ENCODE data around the gene NLK. TPM values are rescaled to one million over a fixed set of nuclear protein-coding genes. Genes with fewer than 3 reads are reported as not detected.

Gene NLK
- total and polyA plus RNA-seq, 10 of the 15 experiments (the other 5 are each of a cell fraction or from before 2014, with no cell fraction given) = 5.0 to 22.9 (median 15.0) TPM

GRCh38 chr17:28181568-28181967 is 139.1 kb downstream of the NLK start:
- ChIA-PET POLR2A (interaction anchor here (0.6 to 0.7 kb wide), 2 partner anchors 37 to 396 kb away, joined by 4 to 5 read pairs; no protein-coding TSS in a partner anchor), CTCF (interaction anchor here (0.6 kb wide), 1 partner anchor 35 kb away, joined by 3 read pairs; no protein-coding TSS in a partner anchor), SMC1A (ENCODE audit: uncharacterized antibody, unreplicated experiment) (interaction anchor here (0.7 kb wide), 1 partner anchor 206 kb away, joined by 3 read pairs; no protein-coding TSS in a partner anchor), RAD21 (ENCODE audit: unreplicated experiment) (no interaction called here)
- Histone ChIP-seq H4K20me1 (ENCODE audit: control insufficient read depth, insufficient read depth) (no peaks in the 10 kb centered on the region), H3K79me2 (ENCODE audit: control insufficient read depth, insufficient read depth, low read length) (no peaks in the 10 kb centered on the region), H3K27me3 (replicated peaks in 1 of 2; ENCODE audit: control insufficient read depth in 2 of 2, insufficient read depth in 2 of 2, low read length in 1 of 2) (no peaks in the 10 kb centered on the region), H2AFZ (ENCODE audit: control insufficient read depth, low read depth, low read length) (no peak overlapping the region), H3K27ac (ENCODE audit: control insufficient read depth, insufficient read depth) (no peak overlapping the region), H3K9ac (ENCODE audit: control insufficient read depth, insufficient read depth, low read length) (no peak overlapping the region), H3K36me3 (ENCODE audit: control insufficient read depth in 2 of 2, insufficient read depth in 2 of 2, low read length in 1 of 2) (peaks cover 0 to 8% of the 10 kb centered on the region in 2 experiments; a peak in 1 of 4 replicates), H3K4me2 (ENCODE audit: control insufficient read depth, insufficient read depth) (no peak overlapping the region), H3K4me3 (no peak overlapping the region), H3K9me3 (replicated peaks; ENCODE audit: control insufficient read depth, insufficient read depth, low read length) (peaks cover 4% of the 10 kb centered on the region; the same call in 2 of the 3 replicates), H3K4me1 (ENCODE audit: control insufficient read depth, insufficient read depth, low read length) (no peaks in the 10 kb centered on the region)
- 97% methylated on average over 9 of the region's 9 CpGs for WGBS (ENCODE audit: insufficient coverage, insufficient replicate concordance, low lambda C conversion rate, missing lambda C conversion rate)
- intact Hi-C loops (cut with micrococcal nuclease; ENCODE audit: unreplicated experiment) = no loop called here
- in situ Hi-C loops (cut with MboI) = no loop called here
- no peak for DNase-seq (ENCODE audit: low read depth, low spot score)
- TF ChIP-seq PBX3 (IDR thresholded peaks at IDR 0.05; ENCODE audit: insufficient replicate concordance, low read depth, low read length) = no peak
- TF ChIP-seq HDGF (IDR thresholded peaks at IDR 0.05) = no peak
- no peak for ATAC-seq
- no peak for FAIRE-seq
- no TSS peak for BruUV-seq (replicated peaks)

GRCh38 chr17:28182559-28182958 is 140.1 kb downstream of the NLK start:
- POLR2A ChIA-PET = interaction anchor here (0.5 kb wide), 1 partner anchor 142 kb away, joined by 3 read pairs; no protein-coding TSS in a partner anchor
- no peak overlapping the region for H3K4me3 ChIP-seq
- ATAC-seq (no peak), FAIRE-seq (no peak), DNase-seq (ENCODE audit: low read depth, low spot score) (no peak)
- RAD21 ChIA-PET (ENCODE audit: unreplicated experiment) = no interaction called here
- no TSS peak for BruUV-seq (replicated peaks)
- peaks cover 4% of the 10 kb centered on the region; the same call in 2 of the 3 replicates for H3K9me3 ChIP-seq (replicated peaks; ENCODE audit: control insufficient read depth, insufficient read depth, low read length)
- no peaks in the 10 kb centered on the region for H3K4me1 ChIP-seq (ENCODE audit: control insufficient read depth, insufficient read depth, low read length)
- intact Hi-C loops (cut with micrococcal nuclease; ENCODE audit: unreplicated experiment) (no loop called here), in situ Hi-C loops (cut with MboI) (no loop called here)
- no peak overlapping the region for H3K9ac ChIP-seq (ENCODE audit: control insufficient read depth, insufficient read depth, low read length)
- H4K20me1 ChIP-seq (ENCODE audit: control insufficient read depth, insufficient read depth) = no peaks in the 10 kb centered on the region
- H3K4me2 ChIP-seq (ENCODE audit: control insufficient read depth, insufficient read depth) = no peak overlapping the region
- SMC1A ChIA-PET (ENCODE audit: uncharacterized antibody, unreplicated experiment) = interaction anchor here (0.7 kb wide), 2 partner anchors 14 to 207 kb away, joined by 3 read pairs; no protein-coding TSS in a partner anchor
- no peaks in the 10 kb centered on the region for H3K79me2 ChIP-seq (ENCODE audit: control insufficient read depth, insufficient read depth, low read length)
- H2AFZ ChIP-seq (ENCODE audit: control insufficient read depth, low read depth, low read length) = no peak overlapping the region
- CTCF ChIA-PET = interaction anchor here (0.6 kb wide), 1 partner anchor 1660 kb away, joined by 3 read pairs; no protein-coding TSS in a partner anchor
- H3K27ac ChIP-seq (ENCODE audit: control insufficient read depth, insufficient read depth) = no peak overlapping the region
- H3K36me3 ChIP-seq (ENCODE audit: control insufficient read depth in 2 of 2, insufficient read depth in 2 of 2, low read length in 1 of 2) = peaks cover 0 to 8% of the 10 kb centered on the region in 2 experiments; a peak in 1 of 4 replicates
- 93% methylated on average over 1 of the region's 1 CpG for WGBS (ENCODE audit: insufficient coverage, insufficient replicate concordance, low lambda C conversion rate, missing lambda C conversion rate)
- no peaks in the 10 kb centered on the region for H3K27me3 ChIP-seq (replicated peaks in 1 of 2; ENCODE audit: control insufficient read depth in 2 of 2, insufficient read depth in 2 of 2, low read length in 1 of 2)
- TF ChIP-seq REST (IDR thresholded peaks at IDR 0.05; ENCODE audit: low read depth, low read length) = no peak
- no peak for TF ChIP-seq HDGF (IDR thresholded peaks at IDR 0.05)
- TF ChIP-seq SIN3A (IDR thresholded peaks at IDR 0.05; ENCODE audit: low read depth, low read length) = no peak
- TF ChIP-seq PKNOX1 (IDR thresholded peaks at IDR 0.05) = no peak
- no peak for TF ChIP-seq ZBTB33 (IDR thresholded peaks at IDR 0.05)

Data from GM12878 (cell line).